ENCODE data around the gene TGFBR3. TPM values are rescaled to one million over a fixed set of nuclear protein-coding genes. Genes with fewer than 3 reads are reported as not detected.
A peak's percentile ranks its signal among the peaks of the same experiment; 100 is the strongest.

The TGFBR3 gene
- total RNA-seq, 1 experiment from 2014 or later, result 12.2 TPM

DNA sequence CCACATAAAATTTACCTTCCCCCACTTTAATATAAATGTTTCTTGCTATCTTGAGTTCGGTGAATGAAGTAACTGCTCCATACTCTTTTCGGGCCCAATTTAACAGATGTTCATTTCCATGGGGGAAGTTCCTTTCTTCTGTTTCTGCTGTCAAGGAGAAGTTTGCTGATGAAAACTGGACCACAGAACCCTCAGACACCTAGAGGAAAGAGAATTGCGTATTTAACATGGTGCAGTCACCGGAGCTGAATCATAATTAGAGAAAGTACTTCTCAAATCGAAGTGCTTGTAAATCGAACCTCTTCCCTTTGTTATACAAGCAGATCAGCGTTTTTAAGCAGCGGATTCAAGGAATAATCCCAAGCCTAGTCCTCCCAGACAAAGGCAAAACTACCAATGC, 151.2 kb downstream of the TGFBR3 start:
- BruUV-seq (replicated peaks), result no TSS peak
- H3K36me3 Mint-ChIP-seq (ENCODE audit: insufficient read depth, unreplicated experiment), result peaks cover 5% of the 10 kb centered on the region
- peaks cover 23% of the 10 kb centered on the region for H3K4me1 Mint-ChIP-seq (ENCODE audit: low read depth, unreplicated experiment)
- no peaks in the 10 kb centered on the region for H3K9me3 ChIP-seq
- DNase-seq, result no peak
- no peak overlapping the region for H3K4me3 ChIP-seq (ENCODE audit: low read depth, low read length)
- H3K9me3 Mint-ChIP-seq (ENCODE audit: unreplicated experiment), result peaks cover 10% of the 10 kb centered on the region
- H3K27me3 ChIP-seq (replicated peaks; ENCODE audit: control insufficient read depth, insufficient read depth, low read length), result no peaks in the 10 kb centered on the region
- no peak overlapping the region for H3K4me3 Mint-ChIP-seq (ENCODE audit: unreplicated experiment)
- intact Hi-C loops (cut with micrococcal nuclease; ENCODE audit: unreplicated experiment), result loop anchor here (5.0 kb wide), 3 partner anchors 93 to 222 kb away; partner anchors contain the start of gene TGFBR3
- H3K36me3 ChIP-seq (ENCODE audit: control insufficient read depth, insufficient read depth, low read length), result no peaks in the 10 kb centered on the region
- H3K27me3 Mint-ChIP-seq (ENCODE audit: insufficient read depth, unreplicated experiment), result no peaks in the 10 kb centered on the region
- H3K27ac Mint-ChIP-seq (ENCODE audit: unreplicated experiment), result peak overlapping the region; percentile 53
- CTCF ChIA-PET, result no interaction called here
- POLR2A ChIA-PET, result no interaction called here
- TF ChIP-seq, protein P1, sequence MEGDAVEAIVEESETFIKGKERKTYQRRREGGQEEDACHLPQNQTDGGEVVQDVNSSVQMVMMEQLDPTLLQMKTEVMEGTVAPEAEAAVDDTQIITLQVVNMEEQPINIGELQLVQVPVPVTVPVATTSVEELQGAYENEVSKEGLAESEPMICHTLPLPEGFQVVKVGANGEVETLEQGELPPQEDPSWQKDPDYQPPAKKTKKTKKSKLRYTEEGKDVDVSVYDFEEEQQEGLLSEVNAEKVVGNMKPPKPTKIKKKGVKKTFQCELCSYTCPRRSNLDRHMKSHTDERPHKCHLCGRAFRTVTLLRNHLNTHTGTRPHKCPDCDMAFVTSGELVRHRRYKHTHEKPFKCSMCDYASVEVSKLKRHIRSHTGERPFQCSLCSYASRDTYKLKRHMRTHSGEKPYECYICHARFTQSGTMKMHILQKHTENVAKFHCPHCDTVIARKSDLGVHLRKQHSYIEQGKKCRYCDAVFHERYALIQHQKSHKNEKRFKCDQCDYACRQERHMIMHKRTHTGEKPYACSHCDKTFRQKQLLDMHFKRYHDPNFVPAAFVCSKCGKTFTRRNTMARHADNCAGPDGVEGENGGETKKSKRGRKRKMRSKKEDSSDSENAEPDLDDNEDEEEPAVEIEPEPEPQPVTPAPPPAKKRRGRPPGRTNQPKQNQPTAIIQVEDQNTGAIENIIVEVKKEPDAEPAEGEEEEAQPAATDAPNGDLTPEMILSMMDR (IDR thresholded peaks at IDR 0.05; ENCODE audit: insufficient read depth in 1 of 2, low read depth in 1 of 2, low read length in 1 of 2, severe bottlenecking in 1 of 2, unreplicated experiment in 1 of 2), result no peak
- peaks cover 37% of the 10 kb centered on the region for H3K4me1 ChIP-seq

DNA sequence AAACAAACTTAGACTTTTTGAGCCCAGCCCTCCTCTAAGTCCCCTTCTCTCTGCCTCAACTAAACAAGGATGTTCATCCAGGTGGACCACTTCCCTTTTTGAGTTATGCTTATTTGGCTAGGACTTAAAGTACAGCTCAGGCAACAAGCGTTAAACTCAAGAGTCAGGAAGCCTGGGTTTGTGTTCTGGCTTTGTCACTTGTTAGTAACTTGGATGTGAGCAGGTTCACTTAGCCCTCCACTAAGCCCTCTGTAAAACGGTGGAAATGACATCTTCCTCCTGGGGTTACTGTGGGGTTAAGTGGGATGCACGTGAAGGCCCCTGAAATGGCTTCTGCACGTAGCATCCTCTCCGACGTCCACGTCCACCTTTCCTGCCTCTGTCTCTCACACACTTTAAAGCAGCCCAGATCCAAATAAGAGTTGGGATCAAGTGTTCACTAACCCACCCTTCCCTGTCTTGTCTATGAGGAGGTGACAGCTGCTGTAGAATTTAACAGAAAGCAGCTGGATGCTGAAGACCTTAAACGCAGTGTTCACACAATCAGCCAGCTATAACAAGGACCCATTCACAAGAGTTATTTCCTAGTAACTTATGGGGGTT, 152.7 kb downstream of the TGFBR3 start:
- Histone ChIP-seq H3K4me3 (ENCODE audit: low read depth, low read length) (no peak overlapping the region), H3K36me3 (ENCODE audit: control insufficient read depth, insufficient read depth, low read length) (no peaks in the 10 kb centered on the region), H3K4me1 (peaks cover 37% of the 10 kb centered on the region), H3K9me3 (no peaks in the 10 kb centered on the region), H3K27me3 (replicated peaks; ENCODE audit: control insufficient read depth, insufficient read depth, low read length) (no peaks in the 10 kb centered on the region)
- no peak overlapping the region for H3K27ac Mint-ChIP-seq (ENCODE audit: unreplicated experiment)
- intact Hi-C loops (cut with micrococcal nuclease; ENCODE audit: unreplicated experiment), result no loop called here
- no peaks in the 10 kb centered on the region for H3K27me3 Mint-ChIP-seq (ENCODE audit: insufficient read depth, unreplicated experiment)
- H3K4me3 Mint-ChIP-seq (ENCODE audit: unreplicated experiment), result no peak overlapping the region
- TF ChIP-seq, protein P1 (IDR thresholded peaks at IDR 0.05; ENCODE audit: insufficient read depth in 1 of 2, low read depth in 1 of 2, low read length in 1 of 2, severe bottlenecking in 1 of 2, unreplicated experiment in 1 of 2), result no peak
- H3K4me1 Mint-ChIP-seq (ENCODE audit: low read depth, unreplicated experiment), result peaks cover 14% of the 10 kb centered on the region
- H3K9me3 Mint-ChIP-seq (ENCODE audit: unreplicated experiment), result no peaks in the 10 kb centered on the region
- CTCF ChIA-PET, result no interaction called here
- no TSS peak for BruUV-seq (replicated peaks)
- no peak for DNase-seq
- POLR2A ChIA-PET, result no interaction called here
- H3K36me3 Mint-ChIP-seq (ENCODE audit: insufficient read depth, unreplicated experiment), result peaks cover 5% of the 10 kb centered on the region

DNA sequence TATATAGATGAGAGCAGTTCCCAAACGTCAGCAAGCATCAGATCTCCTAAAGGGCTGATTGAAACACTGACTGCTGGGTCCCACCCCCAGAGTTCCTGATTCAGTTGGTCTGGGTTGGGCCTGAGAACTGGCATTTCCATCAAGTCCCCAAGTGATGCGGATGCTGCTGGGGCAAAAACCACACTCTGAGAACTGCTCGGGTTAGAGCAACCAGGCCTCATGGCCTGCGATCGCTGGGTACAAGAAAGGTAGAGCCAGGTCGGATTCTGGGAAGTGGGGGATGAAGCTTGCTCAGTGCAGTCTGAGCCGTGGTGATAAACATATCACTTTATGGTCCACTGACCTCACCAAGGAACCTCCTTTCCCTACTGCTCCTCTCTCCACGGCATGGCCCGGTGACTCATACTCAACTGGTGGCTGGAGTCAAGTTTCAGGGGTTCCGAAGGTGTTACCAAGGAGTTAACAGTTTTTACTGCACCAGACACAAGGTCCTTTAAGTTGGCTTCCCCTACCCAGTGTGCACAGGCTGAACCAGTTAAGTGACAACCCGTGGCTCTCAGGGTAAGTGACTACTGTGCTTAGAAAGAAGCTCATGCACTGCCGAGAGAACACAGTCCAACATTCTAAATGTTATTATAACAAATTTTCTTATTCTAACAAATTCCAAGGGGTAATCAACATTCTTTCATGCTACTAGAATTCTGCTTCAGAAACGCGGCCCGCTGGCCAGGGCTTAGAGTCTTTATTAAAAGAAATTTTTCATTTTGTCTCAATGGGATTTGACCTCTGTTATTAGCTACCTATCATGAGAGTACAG, 153.5 kb downstream of the TGFBR3 start:
- POLR2A ChIA-PET, result no interaction called here
- TF ChIP-seq, protein P1 (IDR thresholded peaks at IDR 0.05; ENCODE audit: insufficient read depth in 1 of 2, low read depth in 1 of 2, low read length in 1 of 2, severe bottlenecking in 1 of 2, unreplicated experiment in 1 of 2), result no peak
- Histone ChIP-seq H3K4me3 (ENCODE audit: low read depth, low read length) (no peak overlapping the region), H3K36me3 (ENCODE audit: control insufficient read depth, insufficient read depth, low read length) (no peaks in the 10 kb centered on the region), H3K9me3 (no peaks in the 10 kb centered on the region), H3K4me1 (peaks cover 34% of the 10 kb centered on the region), H3K27me3 (replicated peaks; ENCODE audit: control insufficient read depth, insufficient read depth, low read length) (no peaks in the 10 kb centered on the region)
- Mint-ChIP-seq H3K4me1 (ENCODE audit: low read depth, unreplicated experiment) (peaks cover 15% of the 10 kb centered on the region), H3K27me3 (ENCODE audit: insufficient read depth, unreplicated experiment) (no peaks in the 10 kb centered on the region), H3K36me3 (ENCODE audit: insufficient read depth, unreplicated experiment) (peaks cover 5% of the 10 kb centered on the region), H3K4me3 (ENCODE audit: unreplicated experiment) (no peak overlapping the region), H3K27ac (ENCODE audit: unreplicated experiment) (no peak overlapping the region), H3K9me3 (ENCODE audit: unreplicated experiment) (no peaks in the 10 kb centered on the region)
- intact Hi-C loops (cut with micrococcal nuclease; ENCODE audit: unreplicated experiment), result no loop called here
- no TSS peak for BruUV-seq (replicated peaks)
- CTCF ChIA-PET, result no interaction called here
- peak; percentile 8 to 37 for DNase-seq
